Activated CD4-positive, alpha-beta T cell treated with anti-CD3 and anti-CD28 coated beads, Interleukin-2, amount 10 ng/mL, durations not matched to agents 7 days and 5 days (primary cell): ENCODE results near the gene EOGT. TPM values are rescaled to one million over a fixed set of nuclear protein-coding genes. Genes with fewer than 3 reads are reported as not detected.

Experiments
- CTCF ChIA-PET: fragments of 350-600 bp; sonication (Branson Sonifier 250); formaldehyde crosslinking; loops from one replicate; lab custom pipeline; 2021; ENCODE audit warnings: antibody characterized with exemption; lab: Charles Lee
- POLR2A ChIA-PET: fragments of 350-600 bp; sonication (Branson Sonifier 250); formaldehyde crosslinking; loops from one replicate; lab custom pipeline; 2021; ENCODE audit warnings: antibody characterized with exemption; lab: Charles Lee
- DNase-seq: peaks from one replicate; pipeline ENCODE4 v3.0.0-alpha.2; 2020
- H3K27ac Mint-ChIP-seq: one replicate; pipeline ENCODE4 v1.8.0; 2021; ENCODE audit warnings: mild to moderate bottlenecking, moderate library complexity, mixed read lengths
- H3K27me3 Mint-ChIP-seq: one replicate; pipeline ENCODE4 v1.8.0; 2021; ENCODE audit warnings: mixed read lengths
- H3K36me3 Mint-ChIP-seq: one replicate; pipeline ENCODE4 v1.8.0; 2021; ENCODE audit warnings: low read depth, mixed read lengths
- H3K4me1 Mint-ChIP-seq: one replicate; pipeline ENCODE4 v1.8.0; 2021; ENCODE audit warnings: mixed read lengths
- H3K4me3 Mint-ChIP-seq: one replicate; pipeline ENCODE4 v1.8.0; 2021; ENCODE audit warnings: mild to moderate bottlenecking, moderate library complexity, mixed read lengths
- H3K9me3 Mint-ChIP-seq: one replicate; pipeline ENCODE4 v1.8.0; 2021; ENCODE audit warnings: mixed read lengths
- total RNA-seq, 2 experiments: library from RNA; stranded (reverse); gene quantifications; one replicate each; pipeline ENCODE4 v1.2.3, GENCODE V29; 2021

Gene EOGT
- total RNA-seq, 2 experiments from 2014 or later, result 11.3 to 14.7 TPM

DNA sequence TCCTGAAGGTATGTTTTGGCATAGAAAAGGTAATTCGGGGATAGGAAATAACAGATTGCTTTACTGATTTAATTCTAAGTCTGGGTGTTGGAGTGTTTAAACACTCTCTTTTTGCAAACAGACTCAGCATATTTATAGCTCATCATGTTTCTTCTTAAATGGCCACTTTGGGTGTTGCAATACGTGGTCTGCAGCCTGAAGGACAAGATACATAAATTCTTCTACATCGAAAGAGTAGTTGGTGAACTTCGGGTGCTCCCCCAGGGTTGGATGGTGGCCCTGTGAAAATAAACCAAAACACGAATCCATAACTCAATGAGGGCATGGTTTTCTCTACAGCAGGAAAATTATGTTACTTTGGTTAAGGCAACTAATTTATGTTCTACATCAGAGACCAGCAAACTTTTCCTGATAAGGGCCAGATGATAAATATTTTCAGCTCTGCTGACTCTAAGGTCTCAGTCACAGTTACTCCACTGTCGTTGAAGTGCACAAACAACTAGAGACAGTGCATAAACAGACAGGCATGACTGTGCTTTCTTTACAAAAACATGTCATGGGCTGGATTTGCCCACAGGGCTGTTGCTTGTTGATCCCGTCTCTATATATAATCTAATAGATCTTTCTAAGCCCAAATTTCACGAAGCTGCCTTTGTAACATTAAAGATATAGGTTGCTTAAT lies 35.9 kb downstream of the EOGT start:
- ChIA-PET CTCF (interaction anchor here (1.6 to 1.8 kb wide), 2 partner anchors 13 to 36 kb away, joined by 3 to 4 read pairs; partner anchors contain the start of gene EOGT), POLR2A (interaction anchor here (0.6 kb wide), 1 partner anchor 352 kb away, joined by 3 read pairs; no protein-coding TSS in a partner anchor)
- no peaks in the 10 kb centered on the region for H3K9me3 Mint-ChIP-seq
- no peak overlapping the region for H3K27ac Mint-ChIP-seq
- H3K27me3 Mint-ChIP-seq, result no peaks in the 10 kb centered on the region
- no peak for DNase-seq
- H3K4me1 Mint-ChIP-seq, result no peaks in the 10 kb centered on the region
- H3K4me3 Mint-ChIP-seq, result no peak overlapping the region
- H3K36me3 Mint-ChIP-seq, result peaks cover 23% of the 10 kb centered on the region

DNA sequence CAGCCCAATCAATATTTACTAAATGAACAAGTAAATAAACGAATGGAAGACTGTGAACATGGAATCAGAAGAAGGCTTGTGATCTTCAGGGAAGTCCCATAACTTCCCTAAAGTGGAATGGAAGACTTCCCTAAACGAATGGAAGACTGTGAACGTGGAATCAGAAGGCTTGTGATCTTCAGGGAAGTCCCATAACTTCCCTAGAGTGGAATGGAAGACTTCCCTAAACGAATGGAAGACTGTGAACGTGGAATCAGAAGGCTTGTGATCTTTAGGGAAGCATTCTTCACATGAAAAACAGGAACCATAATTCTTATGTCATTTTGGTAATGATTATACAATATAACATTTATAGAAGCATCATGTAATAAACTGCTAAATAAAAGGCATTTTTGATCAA lies 38.8 kb downstream of the EOGT start:
- no peak for DNase-seq
- CTCF ChIA-PET, result no interaction called here
- no peak overlapping the region for H3K27ac Mint-ChIP-seq
- POLR2A ChIA-PET, result no interaction called here
- peaks cover 3% of the 10 kb centered on the region for H3K27me3 Mint-ChIP-seq
- no peaks in the 10 kb centered on the region for H3K9me3 Mint-ChIP-seq
- H3K4me3 Mint-ChIP-seq, result no peak overlapping the region
- no peaks in the 10 kb centered on the region for H3K4me1 Mint-ChIP-seq
- peaks cover 15% of the 10 kb centered on the region for H3K36me3 Mint-ChIP-seq

DNA sequence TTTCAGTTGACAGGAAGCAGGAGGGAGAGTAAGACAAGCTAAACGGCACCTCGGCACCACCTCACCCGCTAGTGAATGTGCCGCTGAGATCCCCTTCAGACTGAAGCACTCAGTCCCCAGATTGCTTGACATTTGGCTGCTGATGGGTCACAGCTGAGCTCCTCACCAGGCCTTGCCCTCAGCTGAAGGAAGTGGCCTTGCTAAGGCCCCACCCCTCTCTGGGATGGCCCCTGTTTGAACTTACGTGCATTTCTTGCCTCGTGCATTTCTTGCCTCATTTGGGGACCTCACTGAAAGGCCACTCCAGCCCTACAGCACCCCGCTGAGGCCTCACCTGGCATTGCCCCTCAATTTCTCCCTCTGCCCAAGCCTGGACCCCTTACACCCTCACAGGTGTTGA lies 39.8 kb downstream of the EOGT start:
- ChIA-PET POLR2A (no interaction called here), CTCF (no interaction called here)
- Mint-ChIP-seq H3K4me1 (no peaks in the 10 kb centered on the region), H3K27me3 (peaks cover 10% of the 10 kb centered on the region), H3K27ac (no peak overlapping the region), H3K4me3 (no peak overlapping the region), H3K9me3 (no peaks in the 10 kb centered on the region), H3K36me3 (peaks cover 12% of the 10 kb centered on the region)
- DNase-seq, result no peak

DNA sequence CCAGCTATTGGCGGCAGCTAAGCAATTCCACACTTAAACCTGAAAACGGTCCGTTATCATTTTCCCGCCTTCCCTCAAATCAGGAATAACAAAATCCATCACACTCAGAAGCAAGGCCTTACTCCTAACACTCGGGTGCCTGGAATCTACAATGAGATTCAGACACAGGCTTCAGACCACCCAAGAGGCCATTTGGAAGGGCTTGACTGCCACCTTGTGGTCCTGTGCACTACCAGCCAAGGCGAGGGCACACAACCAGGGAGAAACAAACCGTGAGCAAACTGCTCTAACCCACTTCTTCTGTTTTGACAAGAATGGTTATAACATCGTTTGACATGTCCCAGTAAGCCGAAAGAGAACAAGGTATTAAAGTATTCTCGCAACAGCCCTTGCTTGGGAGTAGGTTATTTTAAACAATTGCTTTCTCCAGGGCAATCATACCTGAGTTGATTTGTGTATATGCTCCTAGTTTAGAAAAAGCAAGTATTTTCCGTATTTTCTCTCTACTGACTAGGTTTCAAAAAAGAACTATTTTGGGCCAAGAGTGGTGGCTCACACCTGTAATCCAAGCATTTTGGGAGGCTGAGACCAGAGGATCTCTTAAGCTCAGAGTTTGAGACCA lies 41.0 kb downstream of the EOGT start:
- peak; percentile 26 for DNase-seq
- peaks cover 4% of the 10 kb centered on the region for H3K36me3 Mint-ChIP-seq
- no peak overlapping the region for H3K4me3 Mint-ChIP-seq
- H3K27ac Mint-ChIP-seq, result no peak overlapping the region
- H3K9me3 Mint-ChIP-seq, result no peaks in the 10 kb centered on the region
- POLR2A ChIA-PET, result no interaction called here
- H3K27me3 Mint-ChIP-seq, result peaks cover 12% of the 10 kb centered on the region
- no peaks in the 10 kb centered on the region for H3K4me1 Mint-ChIP-seq
- CTCF ChIA-PET, result interaction anchor here (1.0 to 1.3 kb wide), 2 partner anchors 9 to 31 kb away, joined by 3 to 4 read pairs; no protein-coding TSS in a partner anchor

DNA sequence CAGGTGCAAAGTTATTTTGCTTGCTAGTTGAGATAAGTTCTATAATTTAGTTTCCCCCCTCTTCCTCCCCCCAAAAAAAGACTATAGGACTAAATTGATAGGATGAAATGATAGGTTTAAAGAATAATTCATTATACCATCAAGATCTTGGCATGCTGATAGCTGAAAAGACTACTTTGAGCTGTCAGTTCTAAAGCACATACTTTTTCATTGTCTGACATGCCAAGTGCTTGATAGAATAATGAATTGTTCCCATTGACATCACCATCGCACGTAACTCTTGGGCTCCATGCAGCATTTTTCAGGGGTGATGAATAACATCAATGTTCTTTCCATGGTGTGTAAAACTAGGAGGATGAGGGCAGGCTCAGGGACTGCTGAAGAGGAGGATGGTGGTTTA lies 48.8 kb downstream of the EOGT start:
- Mint-ChIP-seq H3K27me3 (peaks cover 35% of the 10 kb centered on the region), H3K27ac (no peak overlapping the region)
- CTCF ChIA-PET, result interaction anchor here (1.2 kb wide), 1 partner anchor 15 kb away, joined by 3 read pairs; no protein-coding TSS in a partner anchor

DNA sequence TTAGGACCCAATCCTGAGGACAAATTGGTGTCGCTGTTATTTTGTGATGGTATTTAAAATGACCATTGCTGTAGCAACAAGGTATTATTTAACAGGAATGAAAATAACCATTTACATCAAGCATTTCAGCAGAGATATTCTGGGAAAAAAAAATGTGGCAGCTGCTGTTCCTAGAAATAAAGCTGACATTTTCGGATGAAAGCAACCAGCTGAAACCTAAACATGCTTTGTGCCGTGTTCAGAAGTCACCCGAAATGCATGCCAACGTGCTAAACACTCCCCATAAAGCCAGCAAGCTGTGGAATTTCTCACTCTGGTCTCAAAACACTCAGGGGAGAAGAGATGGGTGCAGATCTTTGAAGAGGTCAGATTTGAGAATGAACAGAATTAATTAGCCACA lies 49.6 kb downstream of the EOGT start:
- POLR2A ChIA-PET, result no interaction called here
- CTCF ChIA-PET, result no interaction called here
- no peaks in the 10 kb centered on the region for H3K4me1 Mint-ChIP-seq

More for the DNA sequence above, 48.8 kb downstream of the EOGT start:
- Mint-ChIP-seq H3K9me3 (no peaks in the 10 kb centered on the region), H3K4me3 (no peak overlapping the region), H3K36me3 (no peaks in the 10 kb centered on the region), H3K4me1 (no peaks in the 10 kb centered on the region)
- DNase-seq, result no peak
- POLR2A ChIA-PET, result no interaction called here

DNA sequence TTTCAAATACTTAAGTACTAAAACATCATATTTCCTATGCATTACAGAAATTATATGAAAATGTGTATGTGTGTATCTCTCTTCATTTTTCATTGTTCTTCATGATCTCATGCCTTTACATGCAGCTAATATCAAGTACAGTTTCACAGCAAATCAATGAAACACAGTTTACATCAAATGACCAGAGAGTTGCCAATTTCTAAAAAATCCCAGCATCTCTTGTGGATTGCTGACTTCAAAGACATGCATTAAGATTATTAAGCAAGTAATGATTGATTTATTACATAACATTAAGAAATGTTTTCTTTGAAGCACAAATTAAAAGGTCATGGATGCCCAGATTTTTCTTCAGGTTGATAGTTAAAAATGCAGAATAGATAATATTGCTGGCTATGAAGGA lies 50.1 kb downstream of the EOGT start:
- ChIA-PET CTCF (no interaction called here), POLR2A (no interaction called here)
- H3K36me3 Mint-ChIP-seq, result no peaks in the 10 kb centered on the region
- H3K27me3 Mint-ChIP-seq, result peaks cover 35% of the 10 kb centered on the region
- no peak for DNase-seq
- no peaks in the 10 kb centered on the region for H3K9me3 Mint-ChIP-seq
- H3K4me3 Mint-ChIP-seq, result no peak overlapping the region
- no peaks in the 10 kb centered on the region for H3K4me1 Mint-ChIP-seq
- no peak overlapping the region for H3K27ac Mint-ChIP-seq

More for the DNA sequence above, 49.6 kb downstream of the EOGT start:
- Mint-ChIP-seq H3K9me3 (no peaks in the 10 kb centered on the region), H3K27me3 (peaks cover 37% of the 10 kb centered on the region), H3K4me3 (no peak overlapping the region), H3K27ac (no peak overlapping the region), H3K36me3 (no peaks in the 10 kb centered on the region)
- DNase-seq, result no peak

DNA sequence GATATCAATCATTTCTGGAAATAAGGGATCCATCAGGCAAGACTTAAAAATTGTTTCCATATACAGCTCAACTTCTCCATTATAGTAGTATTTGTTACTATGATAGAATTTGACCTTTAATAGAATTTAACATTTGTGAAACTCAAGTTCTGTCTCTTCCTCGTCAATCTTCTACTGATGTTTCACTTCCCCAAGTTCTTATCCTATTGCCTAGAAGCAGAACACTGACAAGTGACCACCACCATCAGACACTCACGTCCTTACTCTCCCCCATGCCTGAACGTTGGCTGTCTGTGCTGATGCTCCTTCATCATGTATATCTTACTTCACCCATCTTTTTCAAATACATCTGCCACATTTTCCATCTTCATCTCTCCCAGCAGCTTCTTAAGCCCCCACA lies 54.6 kb downstream of the EOGT start:
- Mint-ChIP-seq H3K36me3 (no peaks in the 10 kb centered on the region), H3K27ac (no peak overlapping the region), H3K4me3 (no peak overlapping the region), H3K27me3 (peaks cover 55% of the 10 kb centered on the region), H3K4me1 (no peaks in the 10 kb centered on the region), H3K9me3 (no peaks in the 10 kb centered on the region)
- CTCF ChIA-PET, result no interaction called here
- no peak for DNase-seq
- POLR2A ChIA-PET, result no interaction called here

DNA sequence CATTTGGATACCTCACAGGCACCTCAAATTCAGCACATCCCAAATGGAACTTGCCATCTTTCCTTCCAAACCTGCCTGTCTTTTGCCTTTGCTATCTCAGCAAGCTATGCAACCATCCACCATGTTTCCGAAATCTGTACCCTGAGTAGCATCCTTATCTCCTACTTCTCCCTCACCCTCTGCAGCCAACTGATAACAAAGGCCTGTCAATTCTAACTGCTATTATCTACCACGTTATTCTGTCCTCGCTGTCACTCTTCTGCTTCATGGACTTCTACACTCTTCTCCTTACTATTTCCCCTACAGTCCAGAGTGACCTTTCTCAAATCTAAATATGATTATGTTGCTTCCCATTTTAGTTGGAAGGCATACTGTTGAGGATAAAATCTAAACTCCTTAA lies 55.6 kb downstream of the EOGT start:
- ChIA-PET POLR2A (no interaction called here), CTCF (no interaction called here)
- Mint-ChIP-seq H3K27ac (no peak overlapping the region), H3K36me3 (no peaks in the 10 kb centered on the region), H3K27me3 (peaks cover 52% of the 10 kb centered on the region), H3K4me3 (no peak overlapping the region), H3K4me1 (no peaks in the 10 kb centered on the region), H3K9me3 (no peaks in the 10 kb centered on the region)
- no peak for DNase-seq

DNA sequence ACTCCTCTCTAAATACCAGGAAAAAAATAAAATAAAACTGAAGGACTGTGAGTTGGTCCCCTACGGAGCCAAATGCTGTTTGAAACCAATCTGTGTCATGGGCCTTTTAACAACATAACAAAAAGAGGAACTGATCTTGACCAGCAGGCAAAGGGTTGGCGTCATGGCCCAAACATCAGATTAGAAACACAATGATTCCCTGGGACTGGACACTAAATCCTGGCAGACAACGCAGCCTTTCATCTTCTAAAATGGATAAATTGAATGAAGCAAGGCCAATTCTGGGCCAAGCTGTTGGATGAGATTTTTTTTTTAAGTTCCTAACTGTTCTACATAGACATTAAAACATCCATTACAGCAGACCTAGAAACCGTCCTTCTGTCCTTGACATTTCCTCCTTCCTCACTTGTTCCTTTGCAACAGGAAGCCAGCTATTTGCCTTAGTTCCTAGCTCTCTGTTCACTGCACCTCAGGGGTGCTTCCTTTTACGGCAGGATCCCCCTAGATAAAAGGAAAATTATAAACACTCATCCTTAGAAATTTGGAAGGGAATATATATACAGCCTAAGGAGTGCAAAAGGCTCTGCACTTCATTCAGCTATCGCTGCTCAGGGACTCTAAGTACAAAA lies 59.6 kb downstream of the EOGT start:
- Mint-ChIP-seq H3K9me3 (no peaks in the 10 kb centered on the region), H3K27me3 (peaks cover 37% of the 10 kb centered on the region), H3K36me3 (no peaks in the 10 kb centered on the region), H3K4me1 (no peaks in the 10 kb centered on the region), H3K4me3 (no peak overlapping the region), H3K27ac (no peak overlapping the region)
- no peak for DNase-seq
- POLR2A ChIA-PET, result no interaction called here
- CTCF ChIA-PET, result no interaction called here

DNA sequence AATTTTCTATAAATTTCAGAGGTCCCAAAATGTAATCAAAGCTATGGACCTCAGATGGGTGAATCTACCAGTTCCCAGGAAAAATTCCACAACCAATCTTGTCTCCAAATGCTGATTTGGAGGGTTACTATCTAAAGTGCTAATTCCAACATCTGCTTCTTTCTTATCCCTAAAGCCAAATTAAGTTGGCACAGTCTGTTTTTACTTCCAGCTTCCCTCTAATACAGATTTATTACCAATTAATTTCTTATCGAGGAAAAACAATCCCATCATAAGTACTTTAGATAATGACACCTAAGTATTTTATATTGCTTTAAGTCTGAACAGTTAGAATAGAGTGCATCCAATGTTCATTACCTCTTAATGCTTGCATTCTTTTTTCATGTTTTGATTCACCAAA lies 68.3 kb downstream of the EOGT start:
- ChIA-PET POLR2A (no interaction called here), CTCF (no interaction called here)
- DNase-seq, result no peak
- Mint-ChIP-seq H3K4me1 (no peaks in the 10 kb centered on the region), H3K36me3 (no peaks in the 10 kb centered on the region), H3K4me3 (no peak overlapping the region), H3K9me3 (no peaks in the 10 kb centered on the region), H3K27me3 (peaks cover 19% of the 10 kb centered on the region), H3K27ac (no peak overlapping the region)

DNA sequence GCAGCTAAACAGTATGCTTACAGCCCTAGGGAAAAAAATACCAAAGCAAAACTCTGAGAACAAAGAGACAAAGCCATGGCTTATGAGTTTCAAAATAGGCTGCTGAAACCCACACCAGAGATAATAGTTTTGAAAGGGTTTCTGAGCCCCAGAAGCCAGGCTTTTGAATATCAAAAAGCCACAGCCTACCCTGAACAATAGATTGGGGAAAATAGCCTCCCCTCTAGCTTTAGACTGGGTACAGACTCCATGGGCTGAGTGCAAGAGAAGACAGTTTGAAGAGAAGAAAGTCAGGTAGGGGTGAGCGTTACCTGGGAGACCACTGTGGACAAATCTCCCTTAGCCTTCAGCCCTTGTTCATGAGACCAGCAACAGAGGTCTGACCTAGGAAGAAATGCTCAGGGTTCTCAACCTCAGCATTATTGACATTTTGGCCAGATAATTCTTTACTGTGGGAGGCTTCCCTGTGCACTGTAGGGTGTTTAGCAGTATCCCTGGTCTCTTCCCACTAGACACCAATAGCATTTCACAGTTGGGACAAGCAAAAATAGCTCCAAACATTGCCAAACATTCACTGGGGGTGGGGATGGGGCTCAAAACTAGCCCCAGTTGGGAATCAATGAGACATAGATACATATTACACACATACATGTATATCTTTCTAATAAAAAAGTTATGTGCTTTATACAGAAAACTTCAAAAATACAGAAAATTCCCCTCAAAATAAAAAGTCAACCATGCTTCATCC lies 69.6 kb downstream of the EOGT start:
- Mint-ChIP-seq H3K36me3 (no peaks in the 10 kb centered on the region), H3K4me3 (no peak overlapping the region), H3K27me3 (peaks cover 22% of the 10 kb centered on the region), H3K4me1 (no peaks in the 10 kb centered on the region), H3K9me3 (no peaks in the 10 kb centered on the region), H3K27ac (no peak overlapping the region)
- POLR2A ChIA-PET, result no interaction called here
- CTCF ChIA-PET, result interaction anchor here (0.8 kb wide), 1 partner anchor 1971 kb away, joined by 3 read pairs; no protein-coding TSS in a partner anchor
- no peak for DNase-seq
